ENCODE measurements around the gene HIGD1A. TPM values are rescaled to one million over a fixed set of nuclear protein-coding genes. Genes with fewer than 3 reads are reported as not detected.

The HIGD1A gene
- polyA plus RNA-seq, 1 donor (not counting 4 experiments of a cell fraction or from before 2014, with no cell fraction given), result 443 TPM

GRCh38 chr3:42763021-42763420 lies 41.3 kb downstream of the HIGD1A start:
- no peaks in the 10 kb centered on the region for H3K36me3 ChIP-seq (ENCODE audit: control insufficient read depth in 2 of 2, extremely low read depth in 1 of 2, insufficient read depth in 2 of 2, low read length in 2 of 2)
- no peaks in the 10 kb centered on the region for H4K20me1 ChIP-seq (ENCODE audit: control insufficient read depth, extremely low read depth, insufficient read depth, low read length)
- H3K4me1 ChIP-seq (ENCODE audit: control insufficient read depth, extremely low read depth, insufficient read depth, low read length), result no peaks in the 10 kb centered on the region
- DNase-seq (ENCODE audit: low read depth, low spot score) (no peak), FAIRE-seq (no peak)
- H3K4me3 ChIP-seq (ENCODE audit: control insufficient read depth in 2 of 3, extremely low read depth in 1 of 3, insufficient read depth in 2 of 3, low read depth in 1 of 3, low read length in 3 of 3), result no peak overlapping the region
- no peak for TF ChIP-seq EZH2 (IDR thresholded peaks at IDR 0.05; ENCODE audit: low read length)
- TF ChIP-seq CTCF (optimal IDR thresholded peaks at IDR 0.05 in 1 of 3, IDR thresholded peaks at IDR 0.05 in 1 of 3, conservative IDR thresholded peaks at IDR 0.05 in 1 of 3; ENCODE audit: extremely low read depth in 1 of 3, insufficient read depth in 2 of 3, low read length in 3 of 3), result no peak
- H3K9me1 ChIP-seq (ENCODE audit: control insufficient read depth, extremely low read depth, insufficient read depth, low read length), result no peaks in the 10 kb centered on the region
- no peak overlapping the region for H3K9ac ChIP-seq (ENCODE audit: control insufficient read depth, extremely low read depth, insufficient read depth, low read length)
- no peaks in the 10 kb centered on the region for H3K9me3 ChIP-seq (ENCODE audit: control insufficient read depth, low read depth, low read length)
- H3K79me2 ChIP-seq (ENCODE audit: control insufficient read depth, insufficient read depth, low read length), result no peaks in the 10 kb centered on the region
- no peak overlapping the region for H2AFZ ChIP-seq (ENCODE audit: control insufficient read depth, low read length)
- no peaks in the 10 kb centered on the region for H3K27me3 ChIP-seq (ENCODE audit: control insufficient read depth, extremely low read depth, insufficient read depth, low read length)
- no peak overlapping the region for H3K27ac ChIP-seq (ENCODE audit: control insufficient read depth, insufficient read depth, low read length)
- H3K4me2 ChIP-seq (ENCODE audit: control insufficient read depth, extremely low read depth, insufficient read depth, low read depth, low read length), result no peak overlapping the region
- dilution Hi-C loops (cut with MboI; ENCODE audit: extremely low pct_ligation_motif_present, low sequenced_read_pairs), result no loop called here

- H3K9ac ChIP-seq (ENCODE audit: control insufficient read depth, extremely low read depth, insufficient read depth, low read length), result no peak overlapping the region
- H3K4me2 ChIP-seq (ENCODE audit: control insufficient read depth, extremely low read depth, insufficient read depth, low read depth, low read length), result no peak overlapping the region
- DNase-seq (ENCODE audit: low read depth, low spot score), result no peak
- H4K20me1 ChIP-seq (ENCODE audit: control insufficient read depth, extremely low read depth, insufficient read depth, low read length), result no peaks in the 10 kb centered on the region
- H3K9me1 ChIP-seq (ENCODE audit: control insufficient read depth, extremely low read depth, insufficient read depth, low read length), result no peaks in the 10 kb centered on the region
- H3K4me3 ChIP-seq (ENCODE audit: control insufficient read depth in 2 of 3, extremely low read depth in 1 of 3, insufficient read depth in 2 of 3, low read depth in 1 of 3, low read length in 3 of 3), result no peak overlapping the region
- H3K9me3 ChIP-seq (ENCODE audit: control insufficient read depth, low read depth, low read length), result no peaks in the 10 kb centered on the region
- H3K36me3 ChIP-seq (ENCODE audit: control insufficient read depth in 2 of 2, extremely low read depth in 1 of 2, insufficient read depth in 2 of 2, low read length in 2 of 2), result no peaks in the 10 kb centered on the region
- no peak overlapping the region for H3K27ac ChIP-seq (ENCODE audit: control insufficient read depth, insufficient read depth, low read length)
- H2AFZ ChIP-seq (ENCODE audit: control insufficient read depth, low read length), result no peak overlapping the region
- TF ChIP-seq EZH2 (IDR thresholded peaks at IDR 0.05; ENCODE audit: low read length) (no peak), CTCF (optimal IDR thresholded peaks at IDR 0.05 in 1 of 3, IDR thresholded peaks at IDR 0.05 in 1 of 3, conservative IDR thresholded peaks at IDR 0.05 in 1 of 3; ENCODE audit: extremely low read depth in 1 of 3, insufficient read depth in 2 of 3, low read length in 3 of 3) (no peak)
- H3K27me3 ChIP-seq (ENCODE audit: control insufficient read depth, extremely low read depth, insufficient read depth, low read length), result no peaks in the 10 kb centered on the region
- H3K4me1 ChIP-seq (ENCODE audit: control insufficient read depth, extremely low read depth, insufficient read depth, low read length), result no peaks in the 10 kb centered on the region
- no peaks in the 10 kb centered on the region for H3K79me2 ChIP-seq (ENCODE audit: control insufficient read depth, insufficient read depth, low read length)
- dilution Hi-C loops (cut with MboI; ENCODE audit: extremely low pct_ligation_motif_present, low sequenced_read_pairs), result no loop called here
- FAIRE-seq, result no peak
These were observed 42.1 kb downstream of the HIGD1A start for GRCh38 chr3:42762046-42762724.
